ENCODE data around the gene MRAS. TPM values are rescaled to one million over a fixed set of nuclear protein-coding genes. Genes with fewer than 3 reads are reported as not detected.

The MRAS gene
- total and polyA plus RNA-seq, 2 of the 13 experiments (the other 11 are each of a cell fraction or from before 2014, with no cell fraction given), result 8.8 to 36.2 TPM

DNA sequence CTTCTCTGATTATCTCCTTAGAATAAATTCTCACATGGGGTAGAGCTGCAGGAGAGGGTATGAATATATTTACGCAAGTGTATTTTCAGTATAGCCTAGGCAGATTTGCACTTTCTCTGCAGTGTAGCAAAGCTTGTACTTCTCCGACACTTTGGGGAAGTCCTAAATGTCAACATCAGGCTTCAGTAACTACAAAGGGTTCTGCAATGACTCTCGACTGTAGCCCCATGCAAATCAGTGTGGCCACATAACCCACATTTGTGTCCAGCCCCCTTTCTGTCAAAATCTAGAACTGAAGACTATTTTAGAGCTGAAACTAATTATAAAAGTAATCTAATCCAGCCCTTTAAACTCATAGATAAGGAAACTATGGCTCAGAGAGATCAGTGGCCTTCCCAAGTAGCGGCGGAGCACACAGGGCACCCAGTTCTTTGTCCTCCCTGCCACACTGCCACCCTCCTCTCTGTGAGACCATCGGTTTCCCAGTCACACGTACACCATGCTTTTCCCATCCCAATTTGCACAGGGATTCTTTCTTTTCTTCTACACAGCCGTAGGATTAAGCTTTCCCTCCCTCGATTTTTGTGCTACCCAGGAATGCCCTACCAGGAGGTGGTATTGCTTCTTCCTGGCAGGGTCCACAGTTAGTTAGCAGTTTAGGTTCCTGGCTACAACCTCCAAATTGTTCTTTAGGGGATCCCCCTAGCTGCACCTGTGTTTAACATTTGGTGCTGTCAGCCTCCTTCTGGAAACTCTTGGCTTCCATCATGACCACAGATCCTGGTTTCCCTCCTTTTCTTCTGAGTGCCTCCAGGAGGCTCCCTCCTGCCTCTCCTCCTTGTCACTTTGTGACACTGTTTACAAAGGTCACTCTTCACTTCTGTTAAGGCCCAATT, 22.9 kb downstream of the MRAS start:
- H4K20me1 ChIP-seq (ENCODE audit: insufficient read depth, low read length), result no peaks in the 10 kb centered on the region
- no peaks in the 10 kb centered on the region for H3K9me3 ChIP-seq (ENCODE audit: low read length)
- in situ Hi-C loops (cut with HindIII; ENCODE audit: extremely low pct_ligation_motif_present, low pct_unique_long_range_greater_than_20kb) (no loop called here), intact Hi-C loops (cut with micrococcal nuclease; ENCODE audit: unreplicated experiment) (no loop called here)
- H3K79me2 ChIP-seq (ENCODE audit: insufficient read depth, low read length), result no peaks in the 10 kb centered on the region
- H3K27ac ChIP-seq (ENCODE audit: extremely low read length, insufficient read depth, low read length), result no peak overlapping the region
- TF ChIP-seq PRPF4 (IDR thresholded peaks at IDR 0.05; ENCODE audit: low read depth, low read length, poor library complexity, severe bottlenecking) (no peak), ZC3H13 (CRISPR knock-in tag; IDR thresholded peaks at IDR 0.05) (no peak), ZNF850 (CRISPR knock-in tag; conservative IDR thresholded peaks at IDR 0.05) (no peak), ZNF773 (CRISPR knock-in tag; IDR thresholded peaks at IDR 0.05; ENCODE audit: borderline replicate concordance) (no peak), TAF1 (CRISPR knock-in tag; IDR thresholded peaks at IDR 0.05) (no peak), HNRNPH1 (optimal IDR thresholded peaks at IDR 0.05; ENCODE audit: low read depth, low read length) (no peak), ZKSCAN1 (IDR thresholded peaks at IDR 0.05; ENCODE audit: low read length) (no peak), RAD21 (CRISPR knock-in tag; IDR thresholded peaks at IDR 0.05) (no peak), NFYB (CRISPR knock-in tag; IDR thresholded peaks at IDR 0.05) (no peak), ZNF549 (CRISPR knock-in tag; IDR thresholded peaks at IDR 0.05) (no peak), SSRP1 (CRISPR knock-in tag; IDR thresholded peaks at IDR 0.05) (no peak)
- TF ChIP-seq, protein P1, sequence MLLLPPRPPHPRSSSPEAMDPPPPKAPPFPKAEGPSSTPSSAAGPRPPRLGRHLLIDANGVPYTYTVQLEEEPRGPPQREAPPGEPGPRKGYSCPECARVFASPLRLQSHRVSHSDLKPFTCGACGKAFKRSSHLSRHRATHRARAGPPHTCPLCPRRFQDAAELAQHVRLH (CRISPR knock-in tag; IDR thresholded peaks at IDR 0.05; ENCODE audit: borderline replicate concordance, low read depth), result no peak
- TF ChIP-seq, protein P2, sequence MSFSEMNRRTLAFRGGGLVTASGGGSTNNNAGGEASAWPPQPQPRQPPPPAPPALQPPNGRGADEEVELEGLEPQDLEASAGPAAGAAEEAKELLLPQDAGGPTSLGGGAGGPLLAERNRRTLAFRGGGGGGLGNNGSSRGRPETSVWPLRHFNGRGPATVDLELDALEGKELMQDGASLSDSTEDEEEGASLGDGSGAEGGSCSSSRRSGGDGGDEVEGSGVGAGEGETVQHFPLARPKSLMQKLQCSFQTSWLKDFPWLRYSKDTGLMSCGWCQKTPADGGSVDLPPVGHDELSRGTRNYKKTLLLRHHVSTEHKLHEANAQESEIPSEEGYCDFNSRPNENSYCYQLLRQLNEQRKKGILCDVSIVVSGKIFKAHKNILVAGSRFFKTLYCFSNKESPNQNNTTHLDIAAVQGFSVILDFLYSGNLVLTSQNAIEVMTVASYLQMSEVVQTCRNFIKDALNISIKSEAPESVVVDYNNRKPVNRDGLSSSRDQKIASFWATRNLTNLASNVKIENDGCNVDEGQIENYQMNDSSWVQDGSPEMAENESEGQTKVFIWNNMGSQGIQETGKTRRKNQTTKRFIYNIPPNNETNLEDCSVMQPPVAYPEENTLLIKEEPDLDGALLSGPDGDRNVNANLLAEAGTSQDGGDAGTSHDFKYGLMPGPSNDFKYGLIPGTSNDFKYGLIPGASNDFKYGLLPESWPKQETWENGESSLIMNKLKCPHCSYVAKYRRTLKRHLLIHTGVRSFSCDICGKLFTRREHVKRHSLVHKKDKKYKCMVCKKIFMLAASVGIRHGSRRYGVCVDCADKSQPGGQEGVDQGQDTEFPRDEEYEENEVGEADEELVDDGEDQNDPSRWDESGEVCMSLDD (CRISPR knock-in tag; IDR thresholded peaks at IDR 0.05; ENCODE audit: borderline replicate concordance), result no peak
- TF ChIP-seq, protein P3, sequence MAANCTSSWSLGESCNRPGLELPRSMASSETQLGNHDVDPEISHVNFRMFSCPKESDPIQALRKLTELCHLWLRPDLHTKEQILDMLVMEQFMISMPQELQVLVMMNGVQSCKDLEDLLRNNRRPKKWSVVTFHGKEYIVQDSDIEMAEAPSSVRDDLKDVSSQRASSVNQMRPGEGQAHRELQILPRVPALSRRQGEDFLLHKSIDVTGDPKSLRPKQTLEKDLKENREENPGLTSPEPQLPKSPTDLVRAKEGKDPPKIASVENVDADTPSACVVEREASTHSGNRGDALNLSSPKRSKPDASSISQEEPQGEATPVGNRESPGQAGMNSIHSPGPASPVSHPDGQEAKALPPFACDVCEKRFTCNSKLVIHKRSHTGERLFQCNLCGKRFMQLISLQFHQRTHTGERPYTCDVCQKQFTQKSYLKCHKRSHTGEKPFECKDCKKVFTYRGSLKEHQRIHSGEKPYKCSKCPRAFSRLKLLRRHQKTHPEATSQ (CRISPR knock-in tag; IDR thresholded peaks at IDR 0.05; ENCODE audit: borderline replicate concordance), result no peak
- TF ChIP-seq, protein P4, sequence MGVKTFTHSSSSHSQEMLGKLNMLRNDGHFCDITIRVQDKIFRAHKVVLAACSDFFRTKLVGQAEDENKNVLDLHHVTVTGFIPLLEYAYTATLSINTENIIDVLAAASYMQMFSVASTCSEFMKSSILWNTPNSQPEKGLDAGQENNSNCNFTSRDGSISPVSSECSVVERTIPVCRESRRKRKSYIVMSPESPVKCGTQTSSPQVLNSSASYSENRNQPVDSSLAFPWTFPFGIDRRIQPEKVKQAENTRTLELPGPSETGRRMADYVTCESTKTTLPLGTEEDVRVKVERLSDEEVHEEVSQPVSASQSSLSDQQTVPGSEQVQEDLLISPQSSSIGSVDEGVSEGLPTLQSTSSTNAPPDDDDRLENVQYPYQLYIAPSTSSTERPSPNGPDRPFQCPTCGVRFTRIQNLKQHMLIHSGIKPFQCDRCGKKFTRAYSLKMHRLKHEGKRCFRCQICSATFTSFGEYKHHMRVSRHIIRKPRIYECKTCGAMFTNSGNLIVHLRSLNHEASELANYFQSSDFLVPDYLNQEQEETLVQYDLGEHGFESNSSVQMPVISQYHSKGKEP (CRISPR knock-in tag; IDR thresholded peaks at IDR 0.05), result no peak
- TF ChIP-seq, protein P5, sequence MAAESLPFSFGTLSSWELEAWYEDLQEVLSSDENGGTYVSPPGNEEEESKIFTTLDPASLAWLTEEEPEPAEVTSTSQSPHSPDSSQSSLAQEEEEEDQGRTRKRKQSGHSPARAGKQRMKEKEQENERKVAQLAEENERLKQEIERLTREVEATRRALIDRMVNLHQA (CRISPR knock-in tag; IDR thresholded peaks at IDR 0.05), result no peak
- no peak overlapping the region for H3K9ac ChIP-seq (ENCODE audit: insufficient read depth, low read depth, low read length)
- 91% methylated on average over 9 of the region's 9 CpGs for WGBS (ENCODE audit: low lambda C conversion rate)
- POLR2A ChIA-PET, result no interaction called here
- no peak overlapping the region for H3K4me2 ChIP-seq (ENCODE audit: low read depth, low read length)
- no peaks in the 10 kb centered on the region for H3K4me1 ChIP-seq (ENCODE audit: insufficient read depth, low read length)
- ATAC-seq (no peak), DNase-seq (ENCODE audit: low spot score) (no peak), FAIRE-seq (no peak)
- CTCF ChIA-PET (ENCODE audit: low intra/inter-chr PET ratio, low total read pairs), result no interaction called here
- H3K27me3 ChIP-seq (ENCODE audit: control insufficient read depth in 1 of 2, insufficient read depth in 2 of 2, low read length in 2 of 2), result no peaks in the 10 kb centered on the region
- H3K36me3 ChIP-seq (replicated peaks in 1 of 2; ENCODE audit: control insufficient read depth in 1 of 2, insufficient read depth in 2 of 2, low read length in 2 of 2), result no peaks in the 10 kb centered on the region
- BruUV-seq (replicated peaks), result no TSS peak
- H3K4me3 ChIP-seq (replicated peaks in 1 of 3; ENCODE audit: insufficient read depth in 1 of 3, low read depth in 2 of 3, low read length in 3 of 3), result no peak overlapping the region
- H2AFZ ChIP-seq (ENCODE audit: low read length), result no peak overlapping the region
